Immature natural killer cell (primary cell): Measurements from ENCODE around the gene CDR2L. TPM values are rescaled to one million over a fixed set of nuclear protein-coding genes. Genes with fewer than 3 reads are reported as not detected.
"Not testable (repeated sequence)": the region's sequence is repeated elsewhere in the genome, so short reads cannot be mapped to it uniquely, and the experiment has no call there.

Experiments used
- DNase-seq, 3 donors: peaks; one replicate each; pipeline ENCODE4 v3.0.0; 2022; ENCODE audit warnings: mixed read lengths in 1 of 3
- H3K27ac Mint-ChIP-seq, 6 donors: one replicate each; pipeline ENCODE4 v1.8.0; 2020; ENCODE audit warnings: mixed read lengths in 6 of 6, mild to moderate bottlenecking in 5 of 6, inconsistent platforms in 4 of 6, moderate library complexity in 3 of 6
- H3K27me3 Mint-ChIP-seq, 3 donors: one replicate each; pipeline ENCODE4 v1.8.0; 2020 to 2021; ENCODE audit warnings: low read depth in 3 of 3, mild to moderate bottlenecking in 3 of 3, mixed read lengths in 3 of 3, moderate library complexity in 3 of 3, inconsistent platforms in 1 of 3
- H3K36me3 Mint-ChIP-seq, 3 donors: one replicate each; pipeline ENCODE4 v1.8.0; 2020; ENCODE audit warnings: mixed read lengths in 3 of 3, inconsistent platforms in 2 of 3, mild to moderate bottlenecking in 2 of 3
- H3K4me1 Mint-ChIP-seq, 2 donors: one replicate each; pipeline ENCODE4 v1.8.0; 2020; ENCODE audit warnings: inconsistent platforms in 2 of 2, mild to moderate bottlenecking in 2 of 2, mixed read lengths in 2 of 2, moderate library complexity in 1 of 2
- H3K4me3 Mint-ChIP-seq, 5 donors: one replicate each; pipeline ENCODE4 v1.8.0; 2020; ENCODE audit warnings: mild to moderate bottlenecking in 5 of 5, mixed read lengths in 5 of 5, inconsistent platforms in 3 of 5, moderate library complexity in 3 of 5
- H3K9me3 Mint-ChIP-seq, 6 donors: one replicate each; pipeline ENCODE4 v1.8.0; 2020; ENCODE audit warnings: mild to moderate bottlenecking in 6 of 6, mixed read lengths in 6 of 6, inconsistent platforms in 4 of 6, moderate library complexity in 3 of 6
- polyA plus RNA-seq, 3 donors: library from polyadenylated mRNA; unstranded; fragments of 300-500 nt; fragmentation: Illumina TruSeq; gene quantifications; one replicate each; pipeline ENCODE4 v1.2.3, GENCODE V29; 2021

Gene CDR2L
- polyA plus RNA-seq, 3 donors from 2014 or later, result not detected

- H3K36me3 Mint-ChIP-seq, result no peaks in the 10 kb centered on the region
- H3K9me3 Mint-ChIP-seq, result peaks cover 0 to 2% (median 0%) of the 10 kb centered on the region in 6 donors
- peaks cover 10 to 21% (median 13%) of the 10 kb centered on the region in 3 donors for H3K27me3 Mint-ChIP-seq
- no peak for DNase-seq
- H3K4me3 Mint-ChIP-seq, result peak overlapping the region; percentile 87 to 93 (median 89)
- peaks cover 13 to 19% of the 10 kb centered on the region in 2 donors for H3K4me1 Mint-ChIP-seq
- H3K27ac Mint-ChIP-seq, result peak overlapping the region; percentile 81 to 92 (median 88)
These were observed 6.0 kb upstream of the CDR2L start for GRCh38 chr17:74981318-74981978.

- H3K4me3 Mint-ChIP-seq, result peak overlapping the region; percentile 87 to 93 (median 89)
- H3K27me3 Mint-ChIP-seq, result peaks cover 10 to 22% (median 10%) of the 10 kb centered on the region in 3 donors
- peaks cover 20 to 23% of the 10 kb centered on the region in 2 donors for H3K4me1 Mint-ChIP-seq
- H3K9me3 Mint-ChIP-seq, result peaks cover 0 to 2% (median 0%) of the 10 kb centered on the region in 6 donors
- H3K27ac Mint-ChIP-seq, result peak overlapping the region; percentile 81 to 92 (median 88)
- peak; percentile 84 to 86 (median 86) for DNase-seq
- no peaks in the 10 kb centered on the region for H3K36me3 Mint-ChIP-seq
These were observed 5.3 kb upstream of the CDR2L start for GRCh38 chr17:74981979-74982662.

- Mint-ChIP-seq H3K4me3 (peak overlapping the region; percentile 46 to 93 (median 89)), H3K27me3 (peaks cover 10 to 25% (median 10%) of the 10 kb centered on the region in 3 donors), H3K27ac (peak overlapping the region; percentile 53 to 87 (median 82)), H3K4me1 (peaks cover 23 to 25% of the 10 kb centered on the region in 2 donors)
- H3K9me3 Mint-ChIP-seq, DNase-seq, H3K36me3 Mint-ChIP-seq: not testable (repeated sequence)
These were observed 4.6 kb upstream of the CDR2L start for GRCh38 chr17:74982663-74983313.

GRCh38 chr17:74986206-74986576 lies 1.2 kb upstream of the CDR2L start:
- H3K27ac Mint-ChIP-seq, result no peak overlapping the region
- peak overlapping the region in 1 of 5 donors; percentile 12 for H3K4me3 Mint-ChIP-seq
- no peak for DNase-seq
- peaks cover 8 to 25% (median 16%) of the 10 kb centered on the region in 3 donors for H3K27me3 Mint-ChIP-seq
- peaks cover 19 to 25% of the 10 kb centered on the region in 2 donors for H3K4me1 Mint-ChIP-seq
- H3K9me3 Mint-ChIP-seq, result peaks cover 0 to 2% (median 0%) of the 10 kb centered on the region in 6 donors
- no peaks in the 10 kb centered on the region for H3K36me3 Mint-ChIP-seq

- Mint-ChIP-seq H3K9me3 (no peaks in the 10 kb centered on the region), H3K27me3 (peaks cover 0 to 11% (median 10%) of the 10 kb centered on the region in 3 donors), H3K4me3 (peak overlapping the region; percentile 34 to 81 (median 65)), H3K27ac (no peak overlapping the region), H3K36me3 (no peaks in the 10 kb centered on the region), H3K4me1 (peaks cover 10 to 16% of the 10 kb centered on the region in 2 donors)
- peak in 1 of 3 donors; percentile 24 for DNase-seq
These were observed 678 bp downstream of the CDR2L start for GRCh38 chr17:74987909-74988711.

GRCh38 chr17:74990581-74991105 lies 3.2 kb downstream of the CDR2L start:
- Mint-ChIP-seq H3K9me3 (no peaks in the 10 kb centered on the region), H3K27me3 (peaks cover 0 to 11% (median 10%) of the 10 kb centered on the region in 3 donors), H3K4me3 (no peak overlapping the region), H3K4me1 (peaks cover 10 to 16% of the 10 kb centered on the region in 2 donors), H3K27ac (no peak overlapping the region), H3K36me3 (no peaks in the 10 kb centered on the region)
- DNase-seq, result no peak

GRCh38 chr17:74992223-74992622 lies 4.8 kb downstream of the CDR2L start:
- no peak overlapping the region for H3K4me3 Mint-ChIP-seq
- no peak overlapping the region for H3K27ac Mint-ChIP-seq
- peaks cover 3 to 11% of the 10 kb centered on the region in 2 donors for H3K4me1 Mint-ChIP-seq

GRCh38 chr17:74994440-74994839 lies 7.0 kb downstream of the CDR2L start:
- Mint-ChIP-seq H3K36me3 (no peaks in the 10 kb centered on the region), H3K27me3 (peaks cover 0 to 5% (median 3%) of the 10 kb centered on the region in 3 donors), H3K4me1 (peaks cover 0 to 5% of the 10 kb centered on the region in 2 donors), H3K27ac (no peak overlapping the region), H3K4me3 (no peak overlapping the region), H3K9me3 (no peaks in the 10 kb centered on the region)
- DNase-seq, result no peak

More at GRCh38 chr17:74992223-74992622, 4.8 kb downstream of the CDR2L start:
- no peaks in the 10 kb centered on the region for H3K9me3 Mint-ChIP-seq
- H3K36me3 Mint-ChIP-seq, result no peaks in the 10 kb centered on the region
- H3K27me3 Mint-ChIP-seq, result peaks cover 0 to 10% (median 7%) of the 10 kb centered on the region in 3 donors
- no peak for DNase-seq

- Mint-ChIP-seq H3K27me3 (peaks cover 0 to 2% (median 0%) of the 10 kb centered on the region in 3 donors), H3K4me3 (no peak overlapping the region)
These were observed 8.4 kb downstream of the CDR2L start for GRCh38 chr17:74995847-74996246.

GRCh38 chr17:74998783-74999182 lies 11.4 kb downstream of the CDR2L start:
- peak overlapping the region in 1 of 6 donors; percentile 0 for H3K27ac Mint-ChIP-seq
- H3K4me3 Mint-ChIP-seq, result no peak overlapping the region
- peaks cover 0 to 5% of the 10 kb centered on the region in 2 donors for H3K4me1 Mint-ChIP-seq
- DNase-seq, result no peak
- no peaks in the 10 kb centered on the region for H3K9me3 Mint-ChIP-seq
- no peaks in the 10 kb centered on the region for H3K36me3 Mint-ChIP-seq
- H3K27me3 Mint-ChIP-seq, result peaks cover 0 to 6% (median 2%) of the 10 kb centered on the region in 3 donors

More at GRCh38 chr17:74995847-74996246, 8.4 kb downstream of the CDR2L start:
- no peaks in the 10 kb centered on the region for H3K9me3 Mint-ChIP-seq
- DNase-seq, result no peak
- H3K36me3 Mint-ChIP-seq, result no peaks in the 10 kb centered on the region
- peaks cover 0 to 5% of the 10 kb centered on the region in 2 donors for H3K4me1 Mint-ChIP-seq
- H3K27ac Mint-ChIP-seq, result no peak overlapping the region

GRCh38 chr17:74999523-74999922 lies 12.1 kb downstream of the CDR2L start:
- Mint-ChIP-seq H3K9me3 (no peaks in the 10 kb centered on the region), H3K27me3 (peaks cover 0 to 6% (median 2%) of the 10 kb centered on the region in 3 donors), H3K4me3 (no peak overlapping the region), H3K4me1 (peaks cover 0 to 5% of the 10 kb centered on the region in 2 donors), H3K36me3 (no peaks in the 10 kb centered on the region), H3K27ac (no peak overlapping the region)
- DNase-seq, result no peak

- peaks cover 2 to 6% (median 2%) of the 10 kb centered on the region in 3 donors for H3K27me3 Mint-ChIP-seq
- no peaks in the 10 kb centered on the region for H3K9me3 Mint-ChIP-seq
- H3K27ac Mint-ChIP-seq, result no peak overlapping the region
- no peaks in the 10 kb centered on the region for H3K36me3 Mint-ChIP-seq
- H3K4me3 Mint-ChIP-seq, result no peak overlapping the region
- H3K4me1 Mint-ChIP-seq, result peaks cover 0 to 5% of the 10 kb centered on the region in 2 donors
- no peak for DNase-seq
These were observed 14.7 kb downstream of the CDR2L start for GRCh38 chr17:75001915-75002843.
